DND-41 (cell line): ENCODE data around the gene MYLK.

Experiments
- ATAC-seq: fragments of 200-7000 bp; cut with Tn5 transposase; 3 replicates; pipeline ENCODE4 v1.9.1; 2021; ENCODE audit warnings: low read depth; ENCODE audit not compliant: insufficient read depth
- DNase-seq: peaks from one replicate; pipeline ENCODE4 v3.0.0-alpha.2; 2020
- H2AFZ ChIP-seq: 2 replicates; pipeline ENCODE4 v1.6.0; 2012; ENCODE audit warnings: low read depth, low read length
- H3K27ac ChIP-seq: 2 replicates; pipeline ENCODE4 v1.5.1; 2012; ENCODE audit warnings: low read length, inconsistent platforms
- H3K27me3 ChIP-seq: fragments of 200-600 bp; sonication (generic); 2 replicates; pipeline ENCODE4 v1.6.0; 2012; ENCODE audit warnings: low read length, mild to moderate bottlenecking, inconsistent platforms; ENCODE audit not compliant: insufficient read depth, poor library complexity
- H3K36me3 ChIP-seq: 2 replicates; pipeline ENCODE4 v1.5.1; 2012; ENCODE audit warnings: low read length, inconsistent platforms; ENCODE audit not compliant: insufficient read depth
- H3K4me1 ChIP-seq: 2 replicates; pipeline ENCODE4 v1.5.1; 2012; ENCODE audit warnings: mild to moderate bottlenecking, low read length; ENCODE audit not compliant: insufficient read depth
- H3K4me2 ChIP-seq: 2 replicates; pipeline ENCODE4 v1.6.0; 2012; ENCODE audit warnings: mild to moderate bottlenecking, moderate library complexity, low read length, inconsistent platforms; ENCODE audit not compliant: insufficient read depth
- H3K4me3 ChIP-seq, 2 experiments: fragments of 200-600 bp in 1 of 2; shearing (Covaris generic) in 1 of 2; 2 replicates each; pipeline ENCODE4 v1.5.1; 2012 to 2016; ENCODE audit warnings: inconsistent platforms in 2 of 2, low read length in 2 of 2, mild to moderate bottlenecking in 2 of 2, low read depth in 1 of 2, moderate library complexity in 1 of 2
- H3K79me2 ChIP-seq: 2 replicates; pipeline ENCODE4 v1.6.0; 2012; ENCODE audit warnings: low read length, inconsistent platforms; ENCODE audit not compliant: insufficient read depth
- H3K9ac ChIP-seq: 2 replicates; pipeline ENCODE4 v1.6.0; 2012; ENCODE audit warnings: low read depth, mild to moderate bottlenecking, inconsistent platforms, low read length, moderate library complexity
- H3K9me3 ChIP-seq: 2 replicates; pipeline ENCODE4 v1.5.1; 2012; ENCODE audit warnings: low read length, moderate library complexity, mild to moderate bottlenecking, inconsistent platforms; ENCODE audit not compliant: insufficient read depth, severe bottlenecking
- H4K20me1 ChIP-seq: 2 replicates; pipeline ENCODE4 v1.6.0; 2012; ENCODE audit warnings: low read length; ENCODE audit not compliant: insufficient read depth
- CTCF ChIP-seq: IDR thresholded peaks from 2 replicates; pipeline ENCODE4 v1.5.1; 2012; ENCODE audit warnings: borderline replicate concordance, low read length, moderate library complexity, mild to moderate bottlenecking; ENCODE audit not compliant: poor library complexity, severe bottlenecking; ENCODE audit errors: extremely low read depth
- EZH2 ChIP-seq: IDR thresholded peaks from 3 replicates; pipeline ENCODE4 v1.6.1; 2012; ENCODE audit warnings: borderline replicate concordance, low read depth, mild to moderate bottlenecking, moderate library complexity, low read length, inconsistent platforms; ENCODE audit not compliant: severe bottlenecking

Gene MYLK

GRCh38 chr3:123637841-123638240, 246.3 kb downstream of the MYLK start:
- H3K9ac ChIP-seq, result no peak overlapping the region
- H3K27me3 ChIP-seq, result no peaks in the 10 kb centered on the region
- H3K4me2 ChIP-seq, result no peak overlapping the region
- H3K36me3 ChIP-seq, result no peaks in the 10 kb centered on the region
- no peak overlapping the region for H2AFZ ChIP-seq
- no peak overlapping the region for H3K4me3 ChIP-seq
- H3K4me1 ChIP-seq, result no peaks in the 10 kb centered on the region
- no peaks in the 10 kb centered on the region for H3K79me2 ChIP-seq
- no peak for TF ChIP-seq CTCF
- no peak overlapping the region for H3K27ac ChIP-seq
- DNase-seq, result no peak
- H4K20me1 ChIP-seq, result no peaks in the 10 kb centered on the region
- ATAC-seq, result no peak
- H3K9me3 ChIP-seq, result no peaks in the 10 kb centered on the region

GRCh38 chr3:123637131-123637530, 247.0 kb downstream of the MYLK start:
- H3K27ac ChIP-seq, result no peak overlapping the region
- no peaks in the 10 kb centered on the region for H3K9me3 ChIP-seq
- no peak for ATAC-seq
- no peak overlapping the region for H2AFZ ChIP-seq
- no peaks in the 10 kb centered on the region for H4K20me1 ChIP-seq
- no peak overlapping the region for H3K9ac ChIP-seq
- DNase-seq, result no peak
- no peak for TF ChIP-seq EZH2
- no peak for TF ChIP-seq CTCF
- H3K79me2 ChIP-seq, result no peaks in the 10 kb centered on the region
- no peak overlapping the region for H3K4me2 ChIP-seq
- H3K4me3 ChIP-seq, result no peak overlapping the region
- no peaks in the 10 kb centered on the region for H3K36me3 ChIP-seq
- no peaks in the 10 kb centered on the region for H3K27me3 ChIP-seq
- H3K4me1 ChIP-seq, result no peaks in the 10 kb centered on the region

- H3K4me2 ChIP-seq, result no peak overlapping the region
- H2AFZ ChIP-seq, result no peak overlapping the region
- H3K27me3 ChIP-seq, result no peaks in the 10 kb centered on the region
- no peak for ATAC-seq
- H3K9ac ChIP-seq, result no peak overlapping the region
- no peaks in the 10 kb centered on the region for H3K4me1 ChIP-seq
- DNase-seq, result no peak
- H3K4me3 ChIP-seq, result no peak overlapping the region
- H3K27ac ChIP-seq, result no peak overlapping the region
- H3K9me3 ChIP-seq, result no peaks in the 10 kb centered on the region
- no peak for TF ChIP-seq EZH2
- no peak for TF ChIP-seq CTCF
- H4K20me1 ChIP-seq, result no peaks in the 10 kb centered on the region
- no peaks in the 10 kb centered on the region for H3K79me2 ChIP-seq
- H3K36me3 ChIP-seq, result no peaks in the 10 kb centered on the region
Observed at GRCh38 chr3:123636431-123636841, 247.7 kb downstream of the MYLK start.

- no peaks in the 10 kb centered on the region for H3K36me3 ChIP-seq
- H3K9me3 ChIP-seq, result no peaks in the 10 kb centered on the region
- DNase-seq, result no peak
- no peak overlapping the region for H3K4me2 ChIP-seq
- H3K79me2 ChIP-seq, result no peaks in the 10 kb centered on the region
- H3K4me3 ChIP-seq, result no peak overlapping the region
- no peak overlapping the region for H2AFZ ChIP-seq
- no peak overlapping the region for H3K9ac ChIP-seq
- H3K27ac ChIP-seq, result no peak overlapping the region
- TF ChIP-seq CTCF (no peak), EZH2 (no peak)
- ATAC-seq, result no peak
- no peaks in the 10 kb centered on the region for H3K27me3 ChIP-seq
- H3K4me1 ChIP-seq, result no peaks in the 10 kb centered on the region
- no peaks in the 10 kb centered on the region for H4K20me1 ChIP-seq
Observed at GRCh38 chr3:123635717-123636116, 248.4 kb downstream of the MYLK start.
